Right lobe of liver (tissue), 6 donors: ENCODE data around the gene COL25A1. TPM values are rescaled to one million over a fixed set of nuclear protein-coding genes. Genes with fewer than 3 reads are reported as not detected.

ENCODE experiments used
- ATAC-seq, 4 donors: fragments of 200-7000 bp; cut with Tn5 transposase; one replicate each; pipeline ENCODE4 v1.9.1; 2020; ENCODE audit warnings: mild to moderate bottlenecking in 4 of 4, moderate library complexity in 4 of 4
- DNase-seq, 3 donors: peaks; one replicate each; pipeline ENCODE4 v3.0.0-alpha.2; 2020
- H3K27ac ChIP-seq, 3 donors: fragments of 200-600 bp; one replicate each; pipeline ENCODE4 v1.8.0; 2022
- H3K27me3 ChIP-seq, 2 donors: fragments of 200-600 bp; one replicate each; pipeline ENCODE4 v1.8.0; 2022
- H3K36me3 ChIP-seq, 4 donors: fragments of 200-600 bp; sonication (generic) in 1 of 4; one replicate each; pipeline versions ENCODE4 v1.5.1 to v1.8.0; 2017 to 2022; ENCODE audit warnings: control low read depth in 1 of 4
- H3K4me1 ChIP-seq, 4 donors: fragments of 200-600 bp; sonication (generic) in 1 of 4; one replicate each; pipeline versions ENCODE4 v1.5.1 to v1.8.0; 2017 to 2022; ENCODE audit warnings: control low read depth in 1 of 4
- H3K4me3 ChIP-seq, 3 donors: fragments of 200-600 bp; one replicate each; pipeline ENCODE4 v1.8.0; 2022
- H3K9me3 ChIP-seq, 4 donors: fragments of 200-600 bp; sonication (generic) in 1 of 4; one replicate each; pipeline versions ENCODE4 v1.5.1 to v1.8.0; 2017 to 2022; ENCODE audit warnings: control low read depth in 1 of 4
- CTCF ChIP-seq, 4 donors: fragments of 200-600 bp in 3 of 4; fragments of 450-650 bp in 1 of 4; IDR thresholded peaks; one replicate each; pipeline versions ENCODE4 v1.5.1 to v1.8.0; 2016 to 2022; ENCODE audit warnings: antibody characterized with exemption in 4 of 4, mild to moderate bottlenecking in 2 of 4
- POLR2A ChIP-seq: fragments of 450-650 bp; IDR thresholded peaks from one replicate; pipeline ENCODE4 v1.6.1; 2017; ENCODE audit warnings: antibody characterized with exemption, mild to moderate bottlenecking
- WGBS: methylation state at CpG from one replicate; pipeline ENCODE4 v1.1.6; 2018; ENCODE audit warnings: low coverage, low lambda C conversion rate; ENCODE audit not compliant: insufficient coverage; ENCODE audit errors: missing lambda C conversion rate; 5-methylcytosine and 5-hydroxymethylcytosine counted together
- intact Hi-C, 2 donors: fragments of 100-400 bp; cut with DNase I; formaldehyde crosslinking; loops; one replicate each; pipeline versions ENCODE4 v1.11.2 to v1.14.1; 2022
- total RNA-seq, 6 experiments: library from RNA; depleted of rRNA in 2 of 6; stranded (reverse); fragments of >200 nt in 2 of 6; fragmentation: NEBNext Ultra II Directional in 3 of 6; extraction: Animal tissue kit (Norgen Biotek cat#: 25700) in 3 of 6; gene quantifications; one replicate each; pipeline versions ENCODE4 v1.1.0 to v1.2.4, GENCODE V29; 2016 to 2023
- donor health status: DM: no; HTN: yes; CAD: no.
- donor health status: DM: no; HTN: no; CAD: no.
- donor health status: DM: no; HTN: no; CAD: no.
- donor health status: DM: no; HTN: yes; CAD: no.
- donor health status: DM: no; HTN: yes; CAD: no.

COL25A1 gene
- total RNA-seq, 6 experiments from 2014 or later, result 0.06 to 4.8 (median 1.3) TPM

- DNase-seq (no peak), ATAC-seq (no peak)
- no peak for TF ChIP-seq POLR2A
- TF ChIP-seq CTCF (IDR thresholded peaks at IDR 0.05), result no peak
- H3K27me3 ChIP-seq, result no peaks in the 10 kb centered on the region
- H3K9me3 ChIP-seq, result no peaks in the 10 kb centered on the region
- H3K36me3 ChIP-seq, result no peaks in the 10 kb centered on the region
- no peak overlapping the region for H3K27ac ChIP-seq
- 73% methylated on average over 4 of the region's 4 CpGs for WGBS
- intact Hi-C loops, result no loop called here
- H3K4me1 ChIP-seq, result no peaks in the 10 kb centered on the region
- no peak overlapping the region for H3K4me3 ChIP-seq
Measured at GRCh38 chr4:109254845-109255244, 47.6 kb downstream of the COL25A1 start.

GRCh38 chr4:109251396-109251795 lies 51.1 kb downstream of the COL25A1 start:
- ATAC-seq (no peak), DNase-seq (no peak)
- no peaks in the 10 kb centered on the region for H3K27me3 ChIP-seq
- H3K4me1 ChIP-seq, result no peaks in the 10 kb centered on the region
- H3K9me3 ChIP-seq, result no peaks in the 10 kb centered on the region
- WGBS, result 43% methylated on average over 3 of the region's 3 CpGs
- no peaks in the 10 kb centered on the region for H3K36me3 ChIP-seq
- no peak for TF ChIP-seq CTCF (IDR thresholded peaks at IDR 0.05)
- TF ChIP-seq POLR2A, result no peak
- H3K27ac ChIP-seq, result no peak overlapping the region
- intact Hi-C loops, result no loop called here
- H3K4me3 ChIP-seq, result no peak overlapping the region

GRCh38 chr4:109248322-109248900 lies 54.0 kb downstream of the COL25A1 start:
- no peak for TF ChIP-seq POLR2A
- no peak for TF ChIP-seq CTCF (IDR thresholded peaks at IDR 0.05)
- Histone ChIP-seq H3K4me1 (no peaks in the 10 kb centered on the region), H3K36me3 (no peaks in the 10 kb centered on the region), H3K4me3 (no peak overlapping the region), H3K27me3 (no peaks in the 10 kb centered on the region), H3K27ac (no peak overlapping the region), H3K9me3 (no peaks in the 10 kb centered on the region)
- WGBS, result 44% methylated on average over 2 of the region's 4 CpGs
- intact Hi-C loops, result no loop called here
- ATAC-seq (no peak), DNase-seq (no peak)

GRCh38 chr4:109243871-109244270 lies 58.6 kb downstream of the COL25A1 start:
- Histone ChIP-seq H3K27ac (no peak overlapping the region), H3K4me3 (no peak overlapping the region), H3K4me1 (no peaks in the 10 kb centered on the region), H3K36me3 (no peaks in the 10 kb centered on the region), H3K27me3 (no peaks in the 10 kb centered on the region), H3K9me3 (no peaks in the 10 kb centered on the region)
- no peak for ATAC-seq
- no peak for DNase-seq
- WGBS, result 61% methylated on average over 3 of the region's 3 CpGs
- no peak for TF ChIP-seq CTCF (IDR thresholded peaks at IDR 0.05)
- TF ChIP-seq POLR2A, result no peak
- intact Hi-C loops, result no loop called here

GRCh38 chr4:109238746-109239145 lies 63.7 kb downstream of the COL25A1 start:
- no peaks in the 10 kb centered on the region for H3K9me3 ChIP-seq
- H3K36me3 ChIP-seq, result no peaks in the 10 kb centered on the region
- no peak overlapping the region for H3K27ac ChIP-seq
- peaks cover 0 to 2% of the 10 kb centered on the region in 2 donors for H3K27me3 ChIP-seq
- H3K4me1 ChIP-seq, result no peaks in the 10 kb centered on the region
- no peak for DNase-seq
- intact Hi-C loops, result no loop called here
- no peak for TF ChIP-seq CTCF (IDR thresholded peaks at IDR 0.05)
- TF ChIP-seq POLR2A, result no peak
- no peak overlapping the region for H3K4me3 ChIP-seq
- WGBS, result 79% methylated on average over 2 of the region's 2 CpGs
- no peak for ATAC-seq
